ENCODE measurements around the gene PDIK1L.

PDIK1L gene

GRCh38 chr1:26070296-26070962 is 41.2 kb upstream of the PDIK1L start:
- H3K4me3 ChIP-seq (replicated peaks; ENCODE audit: low read depth, low read length), result no peak overlapping the region
- no peak for DNase-seq (ENCODE audit: extremely low read depth, low read depth)
- TF ChIP-seq, protein P1, sequence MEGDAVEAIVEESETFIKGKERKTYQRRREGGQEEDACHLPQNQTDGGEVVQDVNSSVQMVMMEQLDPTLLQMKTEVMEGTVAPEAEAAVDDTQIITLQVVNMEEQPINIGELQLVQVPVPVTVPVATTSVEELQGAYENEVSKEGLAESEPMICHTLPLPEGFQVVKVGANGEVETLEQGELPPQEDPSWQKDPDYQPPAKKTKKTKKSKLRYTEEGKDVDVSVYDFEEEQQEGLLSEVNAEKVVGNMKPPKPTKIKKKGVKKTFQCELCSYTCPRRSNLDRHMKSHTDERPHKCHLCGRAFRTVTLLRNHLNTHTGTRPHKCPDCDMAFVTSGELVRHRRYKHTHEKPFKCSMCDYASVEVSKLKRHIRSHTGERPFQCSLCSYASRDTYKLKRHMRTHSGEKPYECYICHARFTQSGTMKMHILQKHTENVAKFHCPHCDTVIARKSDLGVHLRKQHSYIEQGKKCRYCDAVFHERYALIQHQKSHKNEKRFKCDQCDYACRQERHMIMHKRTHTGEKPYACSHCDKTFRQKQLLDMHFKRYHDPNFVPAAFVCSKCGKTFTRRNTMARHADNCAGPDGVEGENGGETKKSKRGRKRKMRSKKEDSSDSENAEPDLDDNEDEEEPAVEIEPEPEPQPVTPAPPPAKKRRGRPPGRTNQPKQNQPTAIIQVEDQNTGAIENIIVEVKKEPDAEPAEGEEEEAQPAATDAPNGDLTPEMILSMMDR (IDR thresholded peaks at IDR 0.05; ENCODE audit: low read depth, low read length, missing control alignments), result no peak

- TF ChIP-seq, protein P1 (IDR thresholded peaks at IDR 0.05; ENCODE audit: low read depth, low read length, missing control alignments), result no peak
- no peak for DNase-seq (ENCODE audit: extremely low read depth, low read depth)
- no peak overlapping the region for H3K4me3 ChIP-seq (replicated peaks; ENCODE audit: low read depth, low read length)
Measured at GRCh38 chr1:26070963-26071342, 40.7 kb upstream of the PDIK1L start.

DNA sequence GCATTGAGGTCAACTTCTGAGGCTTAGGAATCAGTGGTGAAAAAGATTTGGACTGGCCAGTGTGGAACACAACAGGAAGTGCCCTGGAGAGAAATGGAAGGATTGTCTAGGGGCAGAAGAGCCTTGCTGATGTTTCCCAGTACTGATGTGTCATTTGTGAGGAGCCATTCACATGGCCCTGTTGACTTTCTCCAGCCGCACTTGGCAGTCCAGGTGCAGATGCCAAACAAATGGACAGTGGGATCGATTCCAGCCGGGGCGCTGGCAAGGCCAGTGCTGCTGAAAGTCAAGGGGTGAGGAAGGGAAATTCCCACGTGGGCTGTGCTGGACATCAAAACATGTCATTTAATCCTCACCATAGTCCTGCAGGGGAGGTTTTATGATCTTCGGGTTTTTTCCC is 39.3 kb upstream of the PDIK1L start:
- no peak overlapping the region for H3K4me3 ChIP-seq (replicated peaks; ENCODE audit: low read depth, low read length)
- DNase-seq (ENCODE audit: extremely low read depth, low read depth), result no peak
- TF ChIP-seq, protein P1 (IDR thresholded peaks at IDR 0.05; ENCODE audit: low read depth, low read length, missing control alignments), result no peak

- no peak for DNase-seq (ENCODE audit: extremely low read depth, low read depth)
- TF ChIP-seq, protein P1 (IDR thresholded peaks at IDR 0.05; ENCODE audit: low read depth, low read length, missing control alignments), result no peak
- H3K4me3 ChIP-seq (replicated peaks; ENCODE audit: low read depth, low read length), result no peak overlapping the region
Measured at GRCh38 chr1:26075421-26076144, 36.0 kb upstream of the PDIK1L start.

DNA sequence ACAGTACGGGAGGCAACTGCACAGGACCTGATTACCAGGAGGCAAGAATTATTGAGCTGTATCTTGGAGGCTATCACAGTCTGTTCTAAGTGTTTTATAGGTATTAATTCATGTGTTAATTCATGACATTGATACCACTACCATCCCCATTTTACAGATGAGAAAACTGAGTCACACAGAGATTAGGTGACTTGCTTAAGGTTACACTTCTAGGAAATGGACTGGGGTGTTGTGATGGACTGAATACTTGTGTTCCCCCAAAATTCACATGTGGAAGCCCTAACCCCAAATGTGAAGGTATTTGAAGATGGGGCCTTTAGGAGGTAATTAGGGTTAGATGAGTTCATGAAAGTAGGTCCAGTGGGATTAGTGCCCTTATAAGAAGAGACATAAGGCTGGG is 34.1 kb upstream of the PDIK1L start:
- no peak overlapping the region for H3K4me3 ChIP-seq (replicated peaks; ENCODE audit: low read depth, low read length)
- TF ChIP-seq, protein P1 (IDR thresholded peaks at IDR 0.05; ENCODE audit: low read depth, low read length, missing control alignments), result no peak
- DNase-seq (ENCODE audit: extremely low read depth, low read depth), result no peak

- TF ChIP-seq, protein P1 (IDR thresholded peaks at IDR 0.05; ENCODE audit: low read depth, low read length, missing control alignments), result no peak
- DNase-seq (ENCODE audit: extremely low read depth, low read depth), result no peak
- H3K4me3 ChIP-seq (replicated peaks; ENCODE audit: low read depth, low read length), result no peak overlapping the region
Measured at GRCh38 chr1:26078286-26079177, 33.1 kb upstream of the PDIK1L start.
